Measurements from ENCODE around the gene SYPL1.

DNA sequence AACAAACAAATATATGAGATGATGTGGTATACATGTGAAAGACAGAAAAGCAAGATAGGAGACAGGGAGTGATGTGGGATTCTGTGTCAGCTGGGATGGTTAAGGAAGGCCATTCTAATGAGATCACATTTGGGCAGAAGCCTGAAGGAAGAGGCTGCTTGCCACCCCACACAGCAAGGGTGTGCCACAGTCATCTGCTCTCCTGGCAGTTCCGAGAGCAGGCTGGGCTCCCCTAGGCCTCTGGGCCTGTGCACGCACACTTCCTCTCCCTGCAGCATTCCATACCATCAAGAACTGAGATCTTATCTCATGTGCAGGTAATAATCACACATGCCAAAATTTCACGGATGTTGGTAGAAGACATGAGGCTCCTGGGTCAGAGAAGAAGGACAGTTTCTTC, 43.1 kb downstream of the SYPL1 start:
- TF ChIP-seq, protein P1, sequence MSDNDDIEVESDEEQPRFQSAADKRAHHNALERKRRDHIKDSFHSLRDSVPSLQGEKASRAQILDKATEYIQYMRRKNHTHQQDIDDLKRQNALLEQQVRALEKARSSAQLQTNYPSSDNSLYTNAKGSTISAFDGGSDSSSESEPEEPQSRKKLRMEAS (IDR thresholded peaks at IDR 0.05) = no peak
- TF ChIP-seq EP300 (IDR thresholded peaks at IDR 0.05; ENCODE audit: borderline replicate concordance) (no peak), YY1 (IDR thresholded peaks at IDR 0.05; ENCODE audit: low read depth) (no peak), TAF1 (IDR thresholded peaks at IDR 0.05; ENCODE audit: low read depth) (no peak), RAD21 (IDR thresholded peaks at IDR 0.05; ENCODE audit: low read depth) (no peak), REST (IDR thresholded peaks at IDR 0.05; ENCODE audit: low read depth) (no peak), TCF12 (IDR thresholded peaks at IDR 0.05; ENCODE audit: low read depth) (no peak), CEBPB (IDR thresholded peaks at IDR 0.05) (no peak), CREB1 (IDR thresholded peaks at IDR 0.05; ENCODE audit: low read depth) (no peak), NFIC (IDR thresholded peaks at IDR 0.05) (no peak), EGR1 (IDR thresholded peaks at IDR 0.05) (no peak), FOXM1 (IDR thresholded peaks at IDR 0.05; ENCODE audit: borderline replicate concordance, low read depth) (no peak)
- TF ChIP-seq, protein P2, sequence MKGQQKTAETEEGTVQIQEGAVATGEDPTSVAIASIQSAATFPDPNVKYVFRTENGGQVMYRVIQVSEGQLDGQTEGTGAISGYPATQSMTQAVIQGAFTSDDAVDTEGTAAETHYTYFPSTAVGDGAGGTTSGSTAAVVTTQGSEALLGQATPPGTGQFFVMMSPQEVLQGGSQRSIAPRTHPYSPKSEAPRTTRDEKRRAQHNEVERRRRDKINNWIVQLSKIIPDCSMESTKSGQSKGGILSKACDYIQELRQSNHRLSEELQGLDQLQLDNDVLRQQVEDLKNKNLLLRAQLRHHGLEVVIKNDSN (IDR thresholded peaks at IDR 0.05) = no peak

Measured in Ishikawa (cell line).